ENCODE measurements around the gene TEX264. TPM values are rescaled to one million over a fixed set of nuclear protein-coding genes. Genes with fewer than 3 reads are reported as not detected.

The TEX264 gene
- polyA plus RNA-seq, 1 donor (not counting 4 experiments of a cell fraction or from before 2014, with no cell fraction given), result 35.8 TPM

- no peak overlapping the region for H2AFZ ChIP-seq (ENCODE audit: control insufficient read depth, low read length)
- DNase-seq (ENCODE audit: low read depth, low spot score) (no peak), FAIRE-seq (no peak)
- H3K4me2 ChIP-seq (ENCODE audit: control insufficient read depth, extremely low read depth, insufficient read depth, low read depth, low read length), result no peak overlapping the region
- no peak overlapping the region for H3K27ac ChIP-seq (ENCODE audit: control insufficient read depth, insufficient read depth, low read length)
- H3K36me3 ChIP-seq (ENCODE audit: control insufficient read depth in 2 of 2, extremely low read depth in 1 of 2, insufficient read depth in 2 of 2, low read length in 2 of 2), result peaks cover 7 to 23% of the 10 kb centered on the region in 2 experiments
- peaks cover 9% of the 10 kb centered on the region for H3K9me1 ChIP-seq (ENCODE audit: control insufficient read depth, extremely low read depth, insufficient read depth, low read length)
- no peaks in the 10 kb centered on the region for H3K9me3 ChIP-seq (ENCODE audit: control insufficient read depth, low read depth, low read length)
- peaks cover 12% of the 10 kb centered on the region for H3K79me2 ChIP-seq (ENCODE audit: control insufficient read depth, insufficient read depth, low read length)
- H3K4me3 ChIP-seq (ENCODE audit: control insufficient read depth in 2 of 3, extremely low read depth in 1 of 3, insufficient read depth in 2 of 3, low read depth in 1 of 3, low read length in 3 of 3), result no peak overlapping the region
- dilution Hi-C loops (cut with MboI; ENCODE audit: extremely low pct_ligation_motif_present, low sequenced_read_pairs), result no loop called here
- H3K27me3 ChIP-seq (ENCODE audit: control insufficient read depth, extremely low read depth, insufficient read depth, low read length), result no peaks in the 10 kb centered on the region
- H3K4me1 ChIP-seq (ENCODE audit: control insufficient read depth, extremely low read depth, insufficient read depth, low read length), result peaks cover 47% of the 10 kb centered on the region
- H3K9ac ChIP-seq (ENCODE audit: control insufficient read depth, extremely low read depth, insufficient read depth, low read length), result no peak overlapping the region
- TF ChIP-seq CTCF (optimal IDR thresholded peaks at IDR 0.05 in 1 of 3, IDR thresholded peaks at IDR 0.05 in 1 of 3, conservative IDR thresholded peaks at IDR 0.05 in 1 of 3; ENCODE audit: extremely low read depth in 1 of 3, insufficient read depth in 2 of 3, low read length in 3 of 3), result no peak
- no peak for TF ChIP-seq EZH2 (IDR thresholded peaks at IDR 0.05; ENCODE audit: low read length)
- H4K20me1 ChIP-seq (ENCODE audit: control insufficient read depth, extremely low read depth, insufficient read depth, low read length), result no peaks in the 10 kb centered on the region
These were observed 8.3 kb downstream of the TEX264 start for GRCh38 chr3:51679318-51679717.

- no peak overlapping the region for H3K4me3 ChIP-seq (ENCODE audit: control insufficient read depth in 2 of 3, extremely low read depth in 1 of 3, insufficient read depth in 2 of 3, low read depth in 1 of 3, low read length in 3 of 3)
- H3K27ac ChIP-seq (ENCODE audit: control insufficient read depth, insufficient read depth, low read length), result no peak overlapping the region
- peaks cover 42% of the 10 kb centered on the region for H3K4me1 ChIP-seq (ENCODE audit: control insufficient read depth, extremely low read depth, insufficient read depth, low read length)
- dilution Hi-C loops (cut with MboI; ENCODE audit: extremely low pct_ligation_motif_present, low sequenced_read_pairs), result no loop called here
- H2AFZ ChIP-seq (ENCODE audit: control insufficient read depth, low read length), result no peak overlapping the region
- H4K20me1 ChIP-seq (ENCODE audit: control insufficient read depth, extremely low read depth, insufficient read depth, low read length), result no peaks in the 10 kb centered on the region
- peaks cover 12% of the 10 kb centered on the region for H3K79me2 ChIP-seq (ENCODE audit: control insufficient read depth, insufficient read depth, low read length)
- no peak overlapping the region for H3K9ac ChIP-seq (ENCODE audit: control insufficient read depth, extremely low read depth, insufficient read depth, low read length)
- DNase-seq (ENCODE audit: low read depth, low spot score) (no peak), FAIRE-seq (no peak)
- no peaks in the 10 kb centered on the region for H3K27me3 ChIP-seq (ENCODE audit: control insufficient read depth, extremely low read depth, insufficient read depth, low read length)
- H3K36me3 ChIP-seq (ENCODE audit: control insufficient read depth in 2 of 2, extremely low read depth in 1 of 2, insufficient read depth in 2 of 2, low read length in 2 of 2), result peaks cover 11 to 27% of the 10 kb centered on the region in 2 experiments
- H3K4me2 ChIP-seq (ENCODE audit: control insufficient read depth, extremely low read depth, insufficient read depth, low read depth, low read length), result no peak overlapping the region
- H3K9me1 ChIP-seq (ENCODE audit: control insufficient read depth, extremely low read depth, insufficient read depth, low read length), result peaks cover 6% of the 10 kb centered on the region
- TF ChIP-seq CTCF (optimal IDR thresholded peaks at IDR 0.05 in 1 of 3, IDR thresholded peaks at IDR 0.05 in 1 of 3, conservative IDR thresholded peaks at IDR 0.05 in 1 of 3; ENCODE audit: extremely low read depth in 1 of 3, insufficient read depth in 2 of 3, low read length in 3 of 3) (no peak), EZH2 (IDR thresholded peaks at IDR 0.05; ENCODE audit: low read length) (no peak)
- no peaks in the 10 kb centered on the region for H3K9me3 ChIP-seq (ENCODE audit: control insufficient read depth, low read depth, low read length)
These were observed 8.7 kb downstream of the TEX264 start for GRCh38 chr3:51679777-51680176.

Measured in keratinocyte (primary cell).